Measurements from ENCODE around the gene ADAMTS2. TPM values are rescaled to one million over a fixed set of nuclear protein-coding genes. Genes with fewer than 3 reads are reported as not detected.

Gene ADAMTS2
- total RNA-seq, 4 donors from 2014 or later = 6.0 to 20.9 (median 13.5) TPM

GRCh38 chr5:179310439-179311090, 34.7 kb downstream of the ADAMTS2 start:
- intact Hi-C loops (cut with DNase I; ENCODE audit: low total_unique reads) = no loop called here
- in situ Hi-C loops (cut with MboI; ENCODE audit: low pct_ligation_motif_present in 1 of 4, low pct_unique_long_range_greater_than_20kb in 1 of 4, low sequenced_read_pairs in 3 of 4) = no loop called here
- WGBS, 2 donors (ENCODE audit: low coverage in 1 of 2) = 82% methylated on average over 8 of the region's 9 CpGs; no CpG with 5 or more reads in 1 of the 2 donors
- Histone ChIP-seq H3K9me3 (no peaks in the 10 kb centered on the region), H3K27me3 (no peaks in the 10 kb centered on the region), H3K4me3 (no peak overlapping the region), H3K27ac (no peak overlapping the region), H3K4me1 (peaks cover 0 to 6% (median 4%) of the 10 kb centered on the region in 4 donors), H3K36me3 (no peaks in the 10 kb centered on the region)
- no peak for TF ChIP-seq EP300 (IDR thresholded peaks at IDR 0.05; ENCODE audit: low read depth)
- no peak for TF ChIP-seq POLR2AphosphoS5 (IDR thresholded peaks at IDR 0.05)
- TF ChIP-seq CTCF (IDR thresholded peaks at IDR 0.05) = no peak
- no peak for TF ChIP-seq POLR2A (IDR thresholded peaks at IDR 0.05)
- no peak for DNase-seq

GRCh38 chr5:179309751-179310320, 35.4 kb downstream of the ADAMTS2 start:
- no peaks in the 10 kb centered on the region for H3K36me3 ChIP-seq
- no peaks in the 10 kb centered on the region for H3K27me3 ChIP-seq
- peaks cover 3 to 6% of the 10 kb centered on the region in 2 donors for H3K9me3 ChIP-seq
- H3K4me1 ChIP-seq = peaks cover 0 to 6% (median 4%) of the 10 kb centered on the region in 4 donors
- in situ Hi-C loops (cut with MboI; ENCODE audit: low pct_ligation_motif_present in 1 of 4, low pct_unique_long_range_greater_than_20kb in 1 of 4, low sequenced_read_pairs in 3 of 4) (no loop called here), intact Hi-C loops (cut with DNase I; ENCODE audit: low total_unique reads) (no loop called here)
- H3K27ac ChIP-seq = no peak overlapping the region
- no peak for TF ChIP-seq CTCF (IDR thresholded peaks at IDR 0.05)
- TF ChIP-seq EP300 (IDR thresholded peaks at IDR 0.05; ENCODE audit: low read depth) = no peak
- TF ChIP-seq POLR2A (IDR thresholded peaks at IDR 0.05) = no peak
- TF ChIP-seq POLR2AphosphoS5 (IDR thresholded peaks at IDR 0.05) = no peak
- 86 to 90% methylated on average over 2 to 10 of the region's 10 CpGs for WGBS, 2 donors (ENCODE audit: low coverage in 1 of 2)
- DNase-seq = no peak
- no peak overlapping the region for H3K4me3 ChIP-seq

DNA sequence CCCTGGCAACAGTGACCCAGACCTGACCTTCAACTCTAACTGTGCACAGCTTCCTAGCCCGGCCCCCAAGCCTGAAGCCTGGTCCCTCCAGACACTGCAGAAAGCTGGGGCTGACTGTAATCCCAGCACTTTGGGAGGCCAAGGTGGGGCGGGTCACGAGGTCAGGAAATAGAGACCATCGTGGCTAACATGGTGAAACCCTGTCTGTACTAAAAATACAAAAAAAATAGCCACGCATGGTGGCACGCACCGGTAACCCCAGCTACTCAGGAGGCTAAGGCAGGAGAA, 35.9 kb downstream of the ADAMTS2 start:
- in situ Hi-C loops (cut with MboI; ENCODE audit: low pct_ligation_motif_present in 1 of 4, low pct_unique_long_range_greater_than_20kb in 1 of 4, low sequenced_read_pairs in 3 of 4) (no loop called here), intact Hi-C loops (cut with DNase I; ENCODE audit: low total_unique reads) (no loop called here)
- TF ChIP-seq CTCF (IDR thresholded peaks at IDR 0.05) = no peak
- no peak for TF ChIP-seq EP300 (IDR thresholded peaks at IDR 0.05; ENCODE audit: low read depth)
- TF ChIP-seq POLR2A (IDR thresholded peaks at IDR 0.05) = no peak
- TF ChIP-seq POLR2AphosphoS5 (IDR thresholded peaks at IDR 0.05) = no peak
- Histone ChIP-seq H3K9me3 (peaks cover 3 to 9% of the 10 kb centered on the region in 2 donors), H3K27ac (no peak overlapping the region), H3K36me3 (no peaks in the 10 kb centered on the region), H3K4me1 (peaks cover 0 to under 1% (median under 1%) of the 10 kb centered on the region in 4 donors), H3K4me3 (no peak overlapping the region), H3K27me3 (no peaks in the 10 kb centered on the region)
- DNase-seq = no peak
- WGBS, 2 donors (ENCODE audit: low coverage in 1 of 2) = 86% methylated on average over 7 of the region's 7 CpGs; no CpG with 5 or more reads in 1 of the 2 donors

DNA sequence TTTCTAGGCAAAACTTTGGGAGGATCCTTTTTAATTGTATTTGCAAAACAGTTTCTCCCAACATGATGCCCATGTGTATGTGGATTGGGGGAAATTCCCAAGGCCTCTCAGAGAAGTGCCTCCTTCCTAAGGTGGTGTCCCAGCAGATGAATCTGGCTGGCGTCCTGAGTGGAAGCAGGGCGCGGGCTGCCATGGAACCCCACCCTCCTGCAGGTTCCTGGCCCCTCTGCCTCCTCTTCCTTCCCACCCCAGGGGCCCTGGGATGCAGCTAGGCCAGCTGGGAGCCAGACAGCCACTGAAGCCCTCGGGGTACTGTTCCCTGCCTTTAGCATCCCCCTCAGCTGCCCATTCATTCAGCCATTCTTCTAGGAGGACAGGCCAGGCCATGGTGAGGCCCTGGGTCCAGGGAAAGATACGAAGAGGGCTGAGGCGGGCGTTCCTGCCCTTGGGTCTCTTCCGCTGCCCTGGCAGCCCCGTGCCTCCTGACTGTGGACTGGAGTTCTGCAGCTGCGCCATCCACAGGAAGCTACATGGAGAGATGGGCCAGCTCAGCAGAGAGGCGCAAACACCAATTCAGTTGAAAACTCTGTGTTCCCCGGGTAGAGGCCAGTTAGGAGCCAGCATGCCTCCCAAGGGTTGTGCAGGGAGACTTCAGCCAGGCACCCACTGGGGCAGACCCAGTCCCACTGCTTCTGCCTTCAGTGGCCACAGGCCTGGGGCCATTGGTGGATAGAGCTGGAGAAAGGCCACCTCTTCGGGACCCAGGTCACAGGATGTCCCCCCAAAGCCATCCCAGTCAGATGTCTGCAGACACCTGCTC, 36.5 kb downstream of the ADAMTS2 start:
- in situ Hi-C loops (cut with MboI; ENCODE audit: low pct_ligation_motif_present in 1 of 4, low pct_unique_long_range_greater_than_20kb in 1 of 4, low sequenced_read_pairs in 3 of 4) = no loop called here
- no peaks in the 10 kb centered on the region for H3K27me3 ChIP-seq
- WGBS, 2 donors (ENCODE audit: low coverage in 1 of 2) = 0 to 84% methylated on average over 1 to 13 of the region's 13 CpGs

More for the DNA sequence above, 36.5 kb downstream of the ADAMTS2 start:
- Histone ChIP-seq H3K4me1 (no peaks in the 10 kb centered on the region), H3K27ac (no peak overlapping the region), H3K4me3 (no peak overlapping the region), H3K36me3 (no peaks in the 10 kb centered on the region), H3K9me3 (peaks cover 3 to 9% of the 10 kb centered on the region in 2 donors)
- no peak for DNase-seq
- TF ChIP-seq EP300 (IDR thresholded peaks at IDR 0.05; ENCODE audit: low read depth) = no peak
- intact Hi-C loops (cut with DNase I; ENCODE audit: low total_unique reads) = no loop called here

Measured in transverse colon (tissue), 4 donors.